Panc1 (cell line): ENCODE results near the gene SERP1.

Experiments used
- POLR2AphosphoS5 ChIP-seq: IDR thresholded peaks from 2 replicates; pipeline ENCODE4 v1.6.1; 2012; ENCODE audit warnings: mild to moderate bottlenecking, low read depth, low read length, moderate library complexity
- SIN3A ChIP-seq: IDR thresholded peaks from 2 replicates; pipeline ENCODE4 v1.6.1; 2012; ENCODE audit warnings: low read depth, mild to moderate bottlenecking, low read length, moderate library complexity, borderline replicate concordance; ENCODE audit not compliant: insufficient read depth
- TCF7L2 ChIP-seq: IDR thresholded peaks from 2 replicates; pipeline ENCODE4 v1.6.1; 2011; ENCODE audit warnings: mild to moderate bottlenecking, low read depth, low read length, inconsistent platforms
- TF ChIP-seq, protein P1 (sequence below): fragments of 450-650 bp; IDR thresholded peaks from 2 replicates; pipeline ENCODE4 v1.5.1; 2017; ENCODE audit warnings: mild to moderate bottlenecking
- TF ChIP-seq, protein P2 (sequence below), 2 experiments: IDR thresholded peaks; 2 replicates each; pipeline ENCODE4 v1.6.1; 2011 to 2012; ENCODE audit warnings: low read depth in 2 of 2, control low read depth in 1 of 2, low read length in 1 of 2, mild to moderate bottlenecking in 1 of 2, moderate library complexity in 1 of 2; ENCODE audit not compliant: insufficient read depth in 1 of 2

DNA sequence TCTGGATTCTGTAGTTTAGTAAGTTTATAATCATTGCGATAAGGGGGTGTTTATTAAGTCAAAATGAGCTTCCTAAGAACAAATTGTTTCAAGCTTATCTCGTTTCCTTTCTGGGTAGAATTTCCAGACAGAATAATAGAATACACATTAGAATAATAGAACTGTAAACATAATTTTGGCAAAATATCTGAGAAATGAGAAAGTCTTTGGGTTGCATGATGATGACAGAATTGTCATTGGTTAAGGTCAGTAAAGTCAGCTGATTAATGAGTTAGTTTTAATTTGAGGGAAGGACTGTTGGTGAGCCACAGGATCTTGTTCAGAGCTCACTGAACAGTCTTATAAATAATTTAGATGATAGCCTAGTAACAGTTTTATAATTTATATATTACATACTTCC is 10.5 kb upstream of the SERP1 start:
- TF ChIP-seq, protein P1, sequence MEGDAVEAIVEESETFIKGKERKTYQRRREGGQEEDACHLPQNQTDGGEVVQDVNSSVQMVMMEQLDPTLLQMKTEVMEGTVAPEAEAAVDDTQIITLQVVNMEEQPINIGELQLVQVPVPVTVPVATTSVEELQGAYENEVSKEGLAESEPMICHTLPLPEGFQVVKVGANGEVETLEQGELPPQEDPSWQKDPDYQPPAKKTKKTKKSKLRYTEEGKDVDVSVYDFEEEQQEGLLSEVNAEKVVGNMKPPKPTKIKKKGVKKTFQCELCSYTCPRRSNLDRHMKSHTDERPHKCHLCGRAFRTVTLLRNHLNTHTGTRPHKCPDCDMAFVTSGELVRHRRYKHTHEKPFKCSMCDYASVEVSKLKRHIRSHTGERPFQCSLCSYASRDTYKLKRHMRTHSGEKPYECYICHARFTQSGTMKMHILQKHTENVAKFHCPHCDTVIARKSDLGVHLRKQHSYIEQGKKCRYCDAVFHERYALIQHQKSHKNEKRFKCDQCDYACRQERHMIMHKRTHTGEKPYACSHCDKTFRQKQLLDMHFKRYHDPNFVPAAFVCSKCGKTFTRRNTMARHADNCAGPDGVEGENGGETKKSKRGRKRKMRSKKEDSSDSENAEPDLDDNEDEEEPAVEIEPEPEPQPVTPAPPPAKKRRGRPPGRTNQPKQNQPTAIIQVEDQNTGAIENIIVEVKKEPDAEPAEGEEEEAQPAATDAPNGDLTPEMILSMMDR, result no peak
- no peak for TF ChIP-seq POLR2AphosphoS5
- TF ChIP-seq, protein P2, sequence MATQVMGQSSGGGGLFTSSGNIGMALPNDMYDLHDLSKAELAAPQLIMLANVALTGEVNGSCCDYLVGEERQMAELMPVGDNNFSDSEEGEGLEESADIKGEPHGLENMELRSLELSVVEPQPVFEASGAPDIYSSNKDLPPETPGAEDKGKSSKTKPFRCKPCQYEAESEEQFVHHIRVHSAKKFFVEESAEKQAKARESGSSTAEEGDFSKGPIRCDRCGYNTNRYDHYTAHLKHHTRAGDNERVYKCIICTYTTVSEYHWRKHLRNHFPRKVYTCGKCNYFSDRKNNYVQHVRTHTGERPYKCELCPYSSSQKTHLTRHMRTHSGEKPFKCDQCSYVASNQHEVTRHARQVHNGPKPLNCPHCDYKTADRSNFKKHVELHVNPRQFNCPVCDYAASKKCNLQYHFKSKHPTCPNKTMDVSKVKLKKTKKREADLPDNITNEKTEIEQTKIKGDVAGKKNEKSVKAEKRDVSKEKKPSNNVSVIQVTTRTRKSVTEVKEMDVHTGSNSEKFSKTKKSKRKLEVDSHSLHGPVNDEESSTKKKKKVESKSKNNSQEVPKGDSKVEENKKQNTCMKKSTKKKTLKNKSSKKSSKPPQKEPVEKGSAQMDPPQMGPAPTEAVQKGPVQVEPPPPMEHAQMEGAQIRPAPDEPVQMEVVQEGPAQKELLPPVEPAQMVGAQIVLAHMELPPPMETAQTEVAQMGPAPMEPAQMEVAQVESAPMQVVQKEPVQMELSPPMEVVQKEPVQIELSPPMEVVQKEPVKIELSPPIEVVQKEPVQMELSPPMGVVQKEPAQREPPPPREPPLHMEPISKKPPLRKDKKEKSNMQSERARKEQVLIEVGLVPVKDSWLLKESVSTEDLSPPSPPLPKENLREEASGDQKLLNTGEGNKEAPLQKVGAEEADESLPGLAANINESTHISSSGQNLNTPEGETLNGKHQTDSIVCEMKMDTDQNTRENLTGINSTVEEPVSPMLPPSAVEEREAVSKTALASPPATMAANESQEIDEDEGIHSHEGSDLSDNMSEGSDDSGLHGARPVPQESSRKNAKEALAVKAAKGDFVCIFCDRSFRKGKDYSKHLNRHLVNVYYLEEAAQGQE (IDR thresholded peaks at IDR 0.05; ENCODE audit: insufficient read depth in 1 of 2, low read depth in 2 of 2, low read length in 1 of 2), result no peak
- TF ChIP-seq TCF7L2, result no peak
- no peak for TF ChIP-seq SIN3A
